Right kidney (tissue), 1 donor: ENCODE results near the gene CDK15.
A peak's percentile ranks its signal among the peaks of the same experiment; 100 is the strongest.
"Not testable (repeated sequence)": the region's sequence is repeated elsewhere in the genome, so short reads cannot be mapped to it uniquely, and the experiment has no call there.

Experiments
- DNase-seq: peaks from one replicate; pipeline ENCODE4 v3.0.0-alpha.2; 2016

The CDK15 gene

GRCh38 chr2:201789395-201789794 lies 16.9 kb upstream of the CDK15 start:
- DNase-seq = no peak

- no peak for DNase-seq
These were observed 16.0 kb upstream of the CDK15 start for GRCh38 chr2:201790291-201790690.

GRCh38 chr2:201790989-201791388 lies 15.3 kb upstream of the CDK15 start:
- no peak for DNase-seq

- DNase-seq = no peak
These were observed 12.7 kb upstream of the CDK15 start for GRCh38 chr2:201793631-201794030.

- DNase-seq = no peak
These were observed 12.0 kb upstream of the CDK15 start for GRCh38 chr2:201794294-201794693.

GRCh38 chr2:201795607-201796477 lies 10.5 kb upstream of the CDK15 start:
- DNase-seq = peak; percentile 36

- no peak for DNase-seq
These were observed 9.9 kb upstream of the CDK15 start for GRCh38 chr2:201796478-201796865.

GRCh38 chr2:201797175-201797840 lies 9.0 kb upstream of the CDK15 start:
- DNase-seq = no peak

GRCh38 chr2:201798252-201798913 lies 8.0 kb upstream of the CDK15 start:
- no peak for DNase-seq

GRCh38 chr2:201798914-201799285 lies 7.4 kb upstream of the CDK15 start:
- not testable (repeated sequence) for DNase-seq

- peak; percentile 52 for DNase-seq
These were observed 1.2 kb downstream of the CDK15 start for GRCh38 chr2:201807452-201807999.

- DNase-seq = peak; percentile 56
These were observed 1.7 kb downstream of the CDK15 start for GRCh38 chr2:201808027-201808426.

GRCh38 chr2:201809633-201810032 lies 3.3 kb downstream of the CDK15 start:
- no peak for DNase-seq

GRCh38 chr2:201810604-201811003 lies 4.3 kb downstream of the CDK15 start:
- not testable (repeated sequence) for DNase-seq

GRCh38 chr2:201813996-201814760 lies 7.8 kb downstream of the CDK15 start:
- no peak for DNase-seq

- DNase-seq = no peak
These were observed 10.6 kb downstream of the CDK15 start for GRCh38 chr2:201816657-201817575.

GRCh38 chr2:201820383-201821007 lies 14.2 kb downstream of the CDK15 start:
- no peak for DNase-seq

GRCh38 chr2:201821080-201821479 lies 14.7 kb downstream of the CDK15 start:
- no peak for DNase-seq

- no peak for DNase-seq
These were observed 17.9 kb downstream of the CDK15 start for GRCh38 chr2:201824212-201824611.

- no peak for DNase-seq
These were observed 21.3 kb downstream of the CDK15 start for GRCh38 chr2:201827621-201828020.

GRCh38 chr2:201828220-201828619 lies 21.9 kb downstream of the CDK15 start:
- no peak for DNase-seq
